ENCODE measurements around the gene PEX5. TPM values are rescaled to one million over a fixed set of nuclear protein-coding genes. Genes with fewer than 3 reads are reported as not detected.
"Not testable (repeated sequence)": the region's sequence is repeated elsewhere in the genome, so short reads cannot be mapped to it uniquely, and the experiment has no call there.

PEX5 gene
- total and polyA plus RNA-seq, 7 experiments from 2014 or later, result 17.3 to 36.7 (median 24.4) TPM

- no peak overlapping the region for H3K4me3 Mint-ChIP-seq
- POLR2A ChIA-PET, result no interaction called here
These were observed 17.2 kb downstream of the PEX5 start for GRCh38 chr12:7206691-7207090.

GRCh38 chr12:7207866-7208625 is 18.6 kb downstream of the PEX5 start:
- ATAC-seq, result no peak
- Histone ChIP-seq H3K9me3 (ENCODE audit: control insufficient read depth in 2 of 3, low read length in 3 of 3) (peaks cover 0 to 12% (median 0%) of the 10 kb centered on the region in 3 experiments), H3K4me3 (ENCODE audit: low read length) (no peak overlapping the region), H3K4me1 (ENCODE audit: control insufficient read depth in 2 of 2, insufficient read depth in 2 of 2, low read length in 2 of 2) (no peaks in the 10 kb centered on the region), H3K27me3 (ENCODE audit: control insufficient read depth in 2 of 2, insufficient read depth in 2 of 2, low read length in 2 of 2) (no peaks in the 10 kb centered on the region), H3K27ac (ENCODE audit: low read depth, low read length) (no peak overlapping the region), H3K36me3 (ENCODE audit: control insufficient read depth in 2 of 3, insufficient read depth in 3 of 3, low read length in 3 of 3) (peaks cover 12 to 68% (median 15%) of the 10 kb centered on the region in 3 experiments)
- no peak for DNase-seq
- Mint-ChIP-seq H3K4me1 (no peaks in the 10 kb centered on the region), H3K27ac (no peak overlapping the region), H3K9me3 (peaks cover 0 to 38% (median 13%) of the 10 kb centered on the region in 11 donors), H3K4me3 (no peak overlapping the region), H3K36me3 (peaks cover 44 to 91% (median 86%) of the 10 kb centered on the region in 5 donors), H3K27me3 (no peaks in the 10 kb centered on the region)
- intact Hi-C loops (cut with micrococcal nuclease), result no loop called here
- POLR2A ChIA-PET, result no interaction called here
- CTCF ChIA-PET, result no interaction called here

More at GRCh38 chr12:7206691-7207090, 17.2 kb downstream of the PEX5 start:
- CTCF ChIA-PET, result no interaction called here
- Mint-ChIP-seq H3K36me3 (peaks cover 53 to 97% (median 89%) of the 10 kb centered on the region in 5 donors), H3K27ac (no peak overlapping the region), H3K9me3 (peaks cover 0 to 29% (median 7%) of the 10 kb centered on the region in 11 donors), H3K4me1 (no peaks in the 10 kb centered on the region), H3K27me3 (no peaks in the 10 kb centered on the region)
- Histone ChIP-seq H3K27me3 (ENCODE audit: control insufficient read depth in 2 of 2, insufficient read depth in 2 of 2, low read length in 2 of 2) (no peaks in the 10 kb centered on the region), H3K4me3 (ENCODE audit: low read length) (no peak overlapping the region), H3K36me3 (ENCODE audit: control insufficient read depth in 2 of 3, insufficient read depth in 3 of 3, low read length in 3 of 3) (peaks cover 12 to 81% (median 15%) of the 10 kb centered on the region in 3 experiments), H3K4me1 (ENCODE audit: control insufficient read depth in 2 of 2, insufficient read depth in 2 of 2, low read length in 2 of 2) (no peaks in the 10 kb centered on the region), H3K27ac (ENCODE audit: low read depth, low read length) (no peak overlapping the region), H3K9me3 (ENCODE audit: control insufficient read depth in 2 of 3, low read length in 3 of 3) (peaks cover 0 to 12% (median 0%) of the 10 kb centered on the region in 3 experiments)
- ATAC-seq, result no peak
- no peak for DNase-seq
- intact Hi-C loops (cut with micrococcal nuclease), result no loop called here

GRCh38 chr12:7209958-7210357 is 20.5 kb downstream of the PEX5 start:
- H3K9me3 ChIP-seq (ENCODE audit: control insufficient read depth in 2 of 3, low read length in 3 of 3), result peaks cover 0 to 12% (median 0%) of the 10 kb centered on the region in 3 experiments
- ChIA-PET CTCF (interaction anchor here (0.6 to 1.8 kb wide), 3 partner anchors 10 to 251 kb away, joined by 3 to 6 read pairs (median 3); no protein-coding TSS in a partner anchor), POLR2A (interaction anchor here (0.6 kb wide), 1 partner anchor 1069 kb away, joined by 3 read pairs; no protein-coding TSS in a partner anchor)
- peaks cover 44 to 74% (median 72%) of the 10 kb centered on the region in 5 donors for H3K36me3 Mint-ChIP-seq
- no peak overlapping the region for H3K4me3 ChIP-seq (ENCODE audit: low read length)
- H3K27me3 Mint-ChIP-seq, result no peaks in the 10 kb centered on the region
- no peak overlapping the region for H3K4me3 Mint-ChIP-seq
- no peak overlapping the region for H3K27ac ChIP-seq (ENCODE audit: low read depth, low read length)
- intact Hi-C loops (cut with micrococcal nuclease), result no loop called here
- H3K27me3 ChIP-seq (ENCODE audit: control insufficient read depth in 2 of 2, insufficient read depth in 2 of 2, low read length in 2 of 2), result no peaks in the 10 kb centered on the region
- DNase-seq (no peak), ATAC-seq (no peak)
- peaks cover 12 to 60% (median 15%) of the 10 kb centered on the region in 3 experiments for H3K36me3 ChIP-seq (ENCODE audit: control insufficient read depth in 2 of 3, insufficient read depth in 3 of 3, low read length in 3 of 3)
- H3K4me1 Mint-ChIP-seq, result no peaks in the 10 kb centered on the region
- no peak overlapping the region for H3K27ac Mint-ChIP-seq
- no peaks in the 10 kb centered on the region for H3K4me1 ChIP-seq (ENCODE audit: control insufficient read depth in 2 of 2, insufficient read depth in 2 of 2, low read length in 2 of 2)
- H3K9me3 Mint-ChIP-seq, result peaks cover 0 to 38% (median 13%) of the 10 kb centered on the region in 11 donors

- Histone ChIP-seq H3K9me3 (ENCODE audit: control insufficient read depth in 2 of 3, low read length in 3 of 3) (peaks cover 0 to 19% (median 0%) of the 10 kb centered on the region in 3 experiments), H3K27ac (ENCODE audit: low read depth, low read length) (no peak overlapping the region), H3K36me3 (ENCODE audit: control insufficient read depth in 2 of 3, insufficient read depth in 3 of 3, low read length in 3 of 3) (peaks cover 12 to 55% (median 15%) of the 10 kb centered on the region in 3 experiments), H3K4me3 (ENCODE audit: low read length) (no peak overlapping the region), H3K27me3 (ENCODE audit: control insufficient read depth in 2 of 2, insufficient read depth in 2 of 2, low read length in 2 of 2) (no peaks in the 10 kb centered on the region), H3K4me1 (ENCODE audit: control insufficient read depth in 2 of 2, insufficient read depth in 2 of 2, low read length in 2 of 2) (no peaks in the 10 kb centered on the region)
- intact Hi-C loops (cut with micrococcal nuclease), result no loop called here
- H3K36me3 Mint-ChIP-seq, result peaks cover 41 to 67% (median 65%) of the 10 kb centered on the region in 5 donors
- H3K4me3 Mint-ChIP-seq, result no peak overlapping the region
- CTCF ChIA-PET, result interaction anchor here (0.6 to 1.8 kb wide), 3 partner anchors 9 to 250 kb away, joined by 3 to 6 read pairs (median 3); no protein-coding TSS in a partner anchor
- DNase-seq, result no peak
- H3K4me1 Mint-ChIP-seq, result no peaks in the 10 kb centered on the region
- H3K9me3 Mint-ChIP-seq, result peaks cover 0 to 45% (median 16%) of the 10 kb centered on the region in 11 donors
- H3K27me3 Mint-ChIP-seq, result peaks cover 0 to 3% (median 0%) of the 10 kb centered on the region in 5 donors
- no peak for ATAC-seq
- H3K27ac Mint-ChIP-seq, result no peak overlapping the region
- POLR2A ChIA-PET, result no interaction called here
These were observed 21.2 kb downstream of the PEX5 start for GRCh38 chr12:7210642-7211151.

- H3K27me3 ChIP-seq (ENCODE audit: control insufficient read depth in 2 of 2, insufficient read depth in 2 of 2, low read length in 2 of 2), result no peaks in the 10 kb centered on the region
- peaks cover 11 to 39% (median 15%) of the 10 kb centered on the region in 3 experiments for H3K36me3 ChIP-seq (ENCODE audit: control insufficient read depth in 2 of 3, insufficient read depth in 3 of 3, low read length in 3 of 3)
- Mint-ChIP-seq H3K4me1 (no peaks in the 10 kb centered on the region), H3K9me3 (peaks cover 0 to 45% (median 16%) of the 10 kb centered on the region in 11 donors), H3K4me3 (no peak overlapping the region), H3K27ac (no peak overlapping the region), H3K27me3 (peaks cover 0 to 6% (median 0%) of the 10 kb centered on the region in 5 donors), H3K36me3 (peaks cover 26 to 48% (median 46%) of the 10 kb centered on the region in 5 donors)
- H3K27ac ChIP-seq (ENCODE audit: low read depth, low read length), result no peak overlapping the region
- DNase-seq (no peak), ATAC-seq (no peak)
- POLR2A ChIA-PET, result no interaction called here
- intact Hi-C loops (cut with micrococcal nuclease), result no loop called here
- CTCF ChIA-PET, result no interaction called here
- H3K4me1 ChIP-seq (ENCODE audit: control insufficient read depth in 2 of 2, insufficient read depth in 2 of 2, low read length in 2 of 2), result no peaks in the 10 kb centered on the region
- H3K9me3 ChIP-seq (ENCODE audit: control insufficient read depth in 2 of 3, low read length in 3 of 3), result peaks cover 0 to 19% (median 0%) of the 10 kb centered on the region in 3 experiments
- no peak overlapping the region for H3K4me3 ChIP-seq (ENCODE audit: low read length)
These were observed 23.2 kb downstream of the PEX5 start for GRCh38 chr12:7212678-7213077.

- H3K4me1 Mint-ChIP-seq; H3K4me3 ChIP-seq (ENCODE audit: low read length); H3K27ac Mint-ChIP-seq; DNase-seq; H3K27ac ChIP-seq (ENCODE audit: low read depth, low read length); H3K27me3 ChIP-seq (ENCODE audit: control insufficient read depth in 2 of 2, insufficient read depth in 2 of 2, low read length in 2 of 2); POLR2A ChIA-PET; H3K4me1 ChIP-seq (ENCODE audit: control insufficient read depth in 2 of 2, insufficient read depth in 2 of 2, low read length in 2 of 2); H3K27me3 Mint-ChIP-seq; intact Hi-C loops (cut with micrococcal nuclease); CTCF ChIA-PET; H3K4me3 Mint-ChIP-seq; ATAC-seq: not testable (repeated sequence)
- peaks cover 0 to 42% (median 16%) of the 10 kb centered on the region in 11 donors for H3K9me3 Mint-ChIP-seq
- Histone ChIP-seq H3K9me3 (ENCODE audit: control insufficient read depth in 2 of 3, low read length in 3 of 3) (peaks cover 0 to 19% (median 0%) of the 10 kb centered on the region in 3 experiments), H3K36me3 (ENCODE audit: control insufficient read depth in 2 of 3, insufficient read depth in 3 of 3, low read length in 3 of 3) (peaks cover 6 to 29% (median 15%) of the 10 kb centered on the region in 3 experiments)
- H3K36me3 Mint-ChIP-seq, result peaks cover 20 to 38% (median 36%) of the 10 kb centered on the region in 5 donors
These were observed 24.3 kb downstream of the PEX5 start for GRCh38 chr12:7213745-7214144.

All from naive thymus-derived CD4-positive, alpha-beta T cell (primary cell).